Measurements from ENCODE around the gene CAPN12.

CAPN12 gene

DNA sequence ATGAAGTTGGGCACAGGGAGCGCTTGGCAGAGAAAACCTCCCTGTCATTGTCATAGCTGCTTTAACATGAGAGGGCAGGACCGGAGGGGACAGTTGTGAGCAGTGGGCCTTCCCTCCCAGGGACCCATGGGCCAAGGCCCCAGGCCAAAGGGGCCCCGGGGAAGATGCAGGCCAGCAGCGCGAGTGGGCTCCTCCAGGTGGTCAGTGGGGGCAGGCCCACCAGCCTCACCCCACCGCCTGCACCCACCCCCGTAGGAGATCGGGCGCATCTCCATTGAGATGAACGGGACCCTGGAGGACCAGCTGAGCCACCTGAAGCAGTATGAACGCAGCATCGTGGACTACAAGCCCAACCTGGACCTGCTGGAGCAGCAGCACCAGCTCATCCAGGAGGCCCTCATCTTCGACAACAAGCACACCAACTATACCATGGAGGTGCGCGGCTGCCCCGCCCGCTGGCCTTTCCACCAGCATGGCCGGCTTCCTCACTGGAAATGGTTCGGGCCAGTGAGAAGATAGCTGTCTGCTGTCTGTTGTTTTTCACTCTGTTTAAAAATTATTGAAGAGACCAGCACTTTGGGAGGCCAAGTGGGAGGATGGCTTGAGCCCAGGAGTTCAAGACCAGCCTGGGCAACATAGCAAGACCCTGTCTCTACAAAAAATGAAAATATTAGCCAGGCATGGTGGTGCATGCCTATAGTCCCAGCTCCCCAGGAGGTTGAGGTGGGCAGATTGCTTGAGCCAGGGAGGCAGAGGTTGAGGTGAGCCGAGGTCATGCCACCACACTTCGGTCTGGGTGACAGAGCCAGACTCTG lies 18.6 kb downstream of the CAPN12 start:
- no peak for DNase-seq

- DNase-seq = no peak
These were observed 20.1 kb downstream of the CAPN12 start for GRCh38 chr19:38723990-38724854.

GRCh38 chr19:38723606-38723965 lies 20.7 kb downstream of the CAPN12 start:
- no peak for DNase-seq

DNA sequence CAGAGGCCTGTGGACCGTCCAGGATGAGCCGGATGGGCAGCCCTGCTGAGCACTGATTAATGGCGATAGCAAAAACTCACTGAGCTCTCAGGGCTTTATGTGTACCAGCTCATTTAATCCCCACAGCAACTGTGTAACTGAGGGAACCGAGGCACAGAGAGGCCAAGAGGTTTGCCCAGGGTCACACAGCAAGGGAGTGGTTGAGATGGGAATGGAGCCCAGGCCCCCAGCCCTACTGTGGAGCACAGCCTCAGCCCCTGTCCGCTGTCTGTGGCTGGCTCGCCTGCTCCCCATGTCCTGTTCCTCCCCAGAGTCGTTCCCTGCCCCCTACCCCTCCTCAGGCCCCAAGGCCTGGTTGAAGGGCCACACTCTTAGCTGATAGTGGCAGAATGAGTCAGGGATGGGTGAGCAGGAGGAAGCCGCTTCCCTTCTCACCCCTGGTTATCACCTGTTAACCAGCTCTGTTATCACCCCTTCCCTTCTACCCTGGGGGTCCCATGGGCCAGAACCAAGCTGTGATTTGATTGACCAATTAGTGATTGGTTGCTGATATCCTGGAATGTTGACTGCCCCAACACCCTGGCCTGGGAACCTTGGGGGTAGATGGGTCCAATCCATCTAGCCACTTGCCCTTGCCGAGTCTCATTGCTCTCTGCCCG lies 21.2 kb downstream of the CAPN12 start:
- no peak for DNase-seq

DNA sequence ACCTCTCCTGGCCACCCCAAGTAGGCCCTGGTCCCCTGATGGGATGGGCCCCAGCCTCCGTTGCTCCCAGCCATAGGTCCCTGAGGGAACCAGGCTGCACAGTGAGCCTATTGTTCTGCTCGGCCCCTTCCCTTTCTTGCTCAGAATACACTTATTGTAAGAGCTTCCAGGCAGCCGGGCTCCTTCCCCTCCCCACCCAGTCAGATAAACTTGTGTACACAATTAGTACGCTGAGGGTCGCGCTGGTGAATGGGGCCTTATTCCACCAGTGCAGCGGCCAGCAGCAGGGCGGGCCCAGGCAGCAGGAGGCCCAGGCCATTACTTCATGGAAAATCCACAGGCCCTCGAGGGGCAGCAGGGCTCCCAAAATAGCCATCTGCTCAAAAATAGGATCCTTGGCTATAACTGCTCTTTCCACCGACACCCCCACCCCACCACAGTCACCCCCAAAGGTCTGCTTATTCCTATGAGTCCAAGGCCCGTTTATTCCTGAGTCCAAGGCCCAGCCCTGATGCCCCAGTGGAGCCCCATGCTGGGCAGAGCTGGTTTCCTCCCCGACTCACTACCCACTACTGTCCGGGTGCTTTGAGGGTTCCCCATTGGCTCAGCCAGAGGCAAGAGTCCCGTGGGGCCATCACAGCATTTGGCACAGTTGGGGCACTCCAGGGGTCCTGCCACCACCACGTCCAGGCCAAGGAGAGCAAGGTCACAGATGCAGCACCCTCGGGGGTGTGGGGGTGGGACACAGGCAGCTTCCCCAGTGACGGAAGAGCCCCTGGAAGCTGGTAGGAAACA lies 22.1 kb downstream of the CAPN12 start:
- DNase-seq = no peak

DNA sequence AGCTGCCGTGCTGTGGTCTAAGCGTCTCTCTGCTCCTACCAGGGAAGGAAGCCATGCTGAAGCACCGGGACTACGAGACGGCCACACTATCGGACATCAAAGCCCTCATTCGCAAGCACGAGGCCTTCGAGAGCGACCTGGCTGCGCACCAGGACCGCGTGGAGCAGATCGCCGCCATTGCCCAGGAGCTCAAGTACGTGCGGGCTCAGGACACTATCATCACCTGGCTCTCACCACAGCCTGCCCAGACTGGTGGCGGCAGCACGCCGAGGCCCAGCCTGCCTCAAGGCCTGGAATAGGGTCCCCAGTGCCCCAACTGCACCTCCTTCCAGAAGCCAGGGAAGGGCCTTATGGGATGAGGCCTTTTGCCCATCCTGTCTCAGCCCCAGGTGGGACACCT lies 22.8 kb downstream of the CAPN12 start:
- no peak for DNase-seq

DNA sequence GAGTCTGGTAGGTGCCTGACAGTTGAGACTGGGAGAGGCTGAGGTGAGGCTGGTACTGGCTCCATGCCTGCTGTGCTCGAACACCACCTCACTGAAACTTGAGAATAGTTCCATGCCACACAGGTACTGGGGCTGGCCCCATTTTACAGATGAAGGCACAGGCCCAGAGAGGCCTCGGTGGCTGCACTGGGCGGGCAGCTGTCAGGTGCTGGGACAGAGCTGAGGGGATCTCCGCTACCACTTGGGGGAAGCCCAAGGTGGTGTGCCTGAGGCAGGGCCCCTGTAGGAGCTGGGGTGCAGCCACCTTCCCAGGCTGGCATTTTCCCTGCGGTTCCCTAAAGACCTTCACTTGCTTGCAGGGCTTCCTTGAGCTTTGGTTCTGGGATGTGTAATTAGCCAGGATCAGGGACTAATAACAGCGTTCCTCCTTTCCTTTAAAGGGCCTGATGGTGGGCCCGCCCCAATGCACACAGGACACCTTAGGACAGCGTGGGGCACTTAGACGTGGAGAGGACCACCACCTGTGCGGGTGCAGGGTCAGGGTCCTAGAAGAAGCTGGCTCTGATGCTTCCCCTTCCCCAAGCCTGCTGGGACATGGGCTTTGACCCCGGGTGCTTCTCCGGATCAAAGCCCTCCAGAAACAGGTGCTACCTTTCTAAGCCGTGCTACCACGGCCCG lies 23.6 kb downstream of the CAPN12 start:
- DNase-seq = no peak

- DNase-seq = no peak
These were observed 24.3 kb downstream of the CAPN12 start for GRCh38 chr19:38719761-38720558.

GRCh38 chr19:38718747-38719543 lies 25.3 kb downstream of the CAPN12 start:
- no peak for DNase-seq

DNA sequence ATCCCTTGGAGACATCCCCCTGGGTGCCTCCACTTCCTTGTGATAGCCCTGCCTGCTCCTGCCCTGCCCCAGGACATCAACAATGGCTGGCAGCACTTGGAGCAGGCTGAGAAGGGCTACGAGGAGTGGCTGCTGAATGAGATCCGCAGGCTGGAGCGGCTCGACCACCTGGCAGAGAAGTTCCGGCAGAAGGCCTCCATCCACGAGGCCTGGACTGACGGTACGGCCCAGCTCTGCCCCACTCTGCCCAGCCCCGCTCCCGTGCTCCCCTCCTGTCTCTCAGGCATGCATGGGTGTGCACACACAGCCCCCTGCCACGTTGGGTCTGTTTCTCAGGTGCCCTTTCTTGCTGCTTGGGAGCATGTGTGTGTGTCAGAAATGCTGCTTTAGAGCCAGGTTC lies 26.4 kb downstream of the CAPN12 start:
- DNase-seq = no peak

DNA sequence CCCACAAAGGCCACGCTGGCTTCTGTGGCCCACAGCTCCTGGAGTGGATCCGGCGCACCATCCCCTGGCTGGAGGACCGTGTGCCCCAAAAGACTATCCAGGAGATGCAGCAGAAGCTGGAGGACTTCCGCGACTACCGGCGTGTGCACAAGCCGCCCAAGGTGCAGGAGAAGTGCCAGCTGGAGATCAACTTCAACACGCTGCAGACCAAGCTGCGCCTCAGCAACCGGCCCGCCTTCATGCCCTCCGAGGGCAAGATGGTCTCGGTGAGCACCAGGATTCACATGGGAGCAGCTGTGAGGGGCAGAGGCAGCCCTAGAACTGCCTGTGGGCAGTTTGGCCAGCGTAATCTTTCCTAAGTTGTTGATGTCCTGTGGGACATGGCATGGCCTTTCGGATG lies 27.2 kb downstream of the CAPN12 start:
- no peak for DNase-seq

DNA sequence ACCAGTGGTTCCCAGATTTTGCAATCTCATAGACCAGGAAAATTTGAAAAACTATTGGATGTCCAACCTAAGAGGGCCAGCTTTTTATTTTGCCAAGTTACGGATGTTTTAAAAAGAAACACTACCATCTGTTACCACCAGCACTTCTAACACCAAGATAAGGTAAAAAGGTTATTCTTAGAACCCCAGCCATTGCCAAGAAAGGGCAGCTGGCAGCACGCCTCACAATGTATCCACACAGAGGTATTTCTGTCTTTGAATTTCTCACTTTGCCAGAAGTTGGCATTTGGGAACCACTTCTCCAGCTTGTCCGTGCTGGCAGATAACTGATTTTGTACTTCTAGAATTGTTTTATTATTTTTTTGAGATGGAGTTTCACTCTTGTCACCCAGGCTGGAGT lies 28.7 kb downstream of the CAPN12 start:
- no peak for DNase-seq

- no peak for DNase-seq
These were observed 29.9 kb downstream of the CAPN12 start for GRCh38 chr19:38714354-38714778.

DNA sequence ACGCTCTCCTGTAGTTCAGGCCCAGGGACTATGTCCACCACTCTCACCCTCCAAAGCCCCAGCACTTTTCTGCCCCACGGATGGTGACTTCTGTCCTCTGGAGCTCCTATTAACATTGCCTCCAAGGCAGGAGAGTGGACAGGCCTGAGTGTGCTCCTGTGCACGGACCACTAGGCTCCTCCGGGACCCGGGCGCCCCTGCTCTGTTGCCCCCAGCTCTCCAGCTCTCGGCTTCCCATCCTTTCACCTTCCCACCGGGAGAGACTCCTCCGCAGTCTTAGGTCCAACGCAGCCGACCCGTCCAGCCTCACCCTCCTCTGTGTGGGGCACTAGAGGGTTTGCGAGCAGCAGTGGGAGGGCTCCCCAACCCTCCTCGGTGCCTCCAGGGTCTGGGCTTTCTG lies 30.4 kb downstream of the CAPN12 start:
- no peak for DNase-seq

DNA sequence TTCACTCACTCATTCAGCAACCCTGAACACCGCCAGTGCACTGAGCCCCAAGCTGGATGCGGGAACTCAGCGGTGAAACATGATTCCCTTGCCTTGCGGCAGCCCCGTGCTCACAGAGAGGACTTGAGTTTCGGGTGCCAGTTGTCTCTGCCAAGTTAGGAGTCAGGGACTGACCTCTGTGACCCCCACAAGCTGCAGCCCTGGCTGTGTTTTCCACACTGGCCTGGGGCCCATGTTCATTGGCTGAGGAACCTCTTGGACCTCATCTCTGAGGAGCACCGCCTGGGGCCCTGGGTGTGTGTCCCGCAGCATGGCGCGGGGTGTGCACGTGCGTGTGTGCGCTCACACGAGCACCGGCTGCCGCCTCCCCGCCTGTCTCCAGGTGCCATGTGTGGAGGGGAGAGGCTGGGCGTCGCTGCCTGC lies 31.0 kb downstream of the CAPN12 start:
- DNase-seq = no peak

- no peak for DNase-seq
These were observed 32.0 kb downstream of the CAPN12 start for GRCh38 chr19:38712161-38712748.

GRCh38 chr19:38711726-38712153 lies 32.5 kb downstream of the CAPN12 start:
- no peak for DNase-seq

GRCh38 chr19:38710928-38711725 lies 33.1 kb downstream of the CAPN12 start:
- DNase-seq = no peak

GRCh38 chr19:38710416-38710702 lies 33.9 kb downstream of the CAPN12 start:
- DNase-seq = no peak
